ENCODE results near the gene PRM3.

Gene PRM3

GRCh38 chr16:11316331-11317015 is 43.0 kb upstream of the PRM3 start:
- no peak for DNase-seq (ENCODE audit: low read depth)
- TF ChIP-seq, protein P1, sequence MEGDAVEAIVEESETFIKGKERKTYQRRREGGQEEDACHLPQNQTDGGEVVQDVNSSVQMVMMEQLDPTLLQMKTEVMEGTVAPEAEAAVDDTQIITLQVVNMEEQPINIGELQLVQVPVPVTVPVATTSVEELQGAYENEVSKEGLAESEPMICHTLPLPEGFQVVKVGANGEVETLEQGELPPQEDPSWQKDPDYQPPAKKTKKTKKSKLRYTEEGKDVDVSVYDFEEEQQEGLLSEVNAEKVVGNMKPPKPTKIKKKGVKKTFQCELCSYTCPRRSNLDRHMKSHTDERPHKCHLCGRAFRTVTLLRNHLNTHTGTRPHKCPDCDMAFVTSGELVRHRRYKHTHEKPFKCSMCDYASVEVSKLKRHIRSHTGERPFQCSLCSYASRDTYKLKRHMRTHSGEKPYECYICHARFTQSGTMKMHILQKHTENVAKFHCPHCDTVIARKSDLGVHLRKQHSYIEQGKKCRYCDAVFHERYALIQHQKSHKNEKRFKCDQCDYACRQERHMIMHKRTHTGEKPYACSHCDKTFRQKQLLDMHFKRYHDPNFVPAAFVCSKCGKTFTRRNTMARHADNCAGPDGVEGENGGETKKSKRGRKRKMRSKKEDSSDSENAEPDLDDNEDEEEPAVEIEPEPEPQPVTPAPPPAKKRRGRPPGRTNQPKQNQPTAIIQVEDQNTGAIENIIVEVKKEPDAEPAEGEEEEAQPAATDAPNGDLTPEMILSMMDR (IDR thresholded peaks at IDR 0.05; ENCODE audit: control insufficient read depth, extremely low read depth, insufficient read depth) = no peak
- H3K4me3 ChIP-seq (ENCODE audit: low read depth, low read length) = no peak overlapping the region

GRCh38 chr16:11315510-11315909 is 42.1 kb upstream of the PRM3 start:
- H3K4me3 ChIP-seq (ENCODE audit: low read depth, low read length) = no peak overlapping the region
- DNase-seq (ENCODE audit: low read depth) = no peak
- TF ChIP-seq, protein P1 (IDR thresholded peaks at IDR 0.05; ENCODE audit: control insufficient read depth, extremely low read depth, insufficient read depth) = no peak

- H3K4me3 ChIP-seq (ENCODE audit: low read depth, low read length) = no peak overlapping the region
- TF ChIP-seq, protein P1 (IDR thresholded peaks at IDR 0.05; ENCODE audit: control insufficient read depth, extremely low read depth, insufficient read depth) = no peak
- no peak for DNase-seq (ENCODE audit: low read depth)
These were observed 41.0 kb upstream of the PRM3 start for GRCh38 chr16:11314309-11314894.

GRCh38 chr16:11313493-11314308 is 40.3 kb upstream of the PRM3 start:
- no peak overlapping the region for H3K4me3 ChIP-seq (ENCODE audit: low read depth, low read length)
- DNase-seq (ENCODE audit: low read depth) = no peak
- TF ChIP-seq, protein P1 (IDR thresholded peaks at IDR 0.05; ENCODE audit: control insufficient read depth, extremely low read depth, insufficient read depth) = no peak

GRCh38 chr16:11312718-11313492 is 39.5 kb upstream of the PRM3 start:
- no peak overlapping the region for H3K4me3 ChIP-seq (ENCODE audit: low read depth, low read length)
- DNase-seq (ENCODE audit: low read depth) = no peak
- TF ChIP-seq, protein P1 (IDR thresholded peaks at IDR 0.05; ENCODE audit: control insufficient read depth, extremely low read depth, insufficient read depth) = no peak

- no peak for DNase-seq (ENCODE audit: low read depth)
- TF ChIP-seq, protein P1 (IDR thresholded peaks at IDR 0.05; ENCODE audit: control insufficient read depth, extremely low read depth, insufficient read depth) = no peak
- no peak overlapping the region for H3K4me3 ChIP-seq (ENCODE audit: low read depth, low read length)
These were observed 37.6 kb upstream of the PRM3 start for GRCh38 chr16:11310997-11311561.

Measured in LNCaP clone FGC (cell line).